Neural cell (in vitro differentiated cells): ENCODE results near the gene ECEL1.

Source experiments
- EZH2 ChIP-seq: fragments of 200-600, 300-800 bp; shearing (Covaris generic), sonication (generic); IDR thresholded peaks from 2 replicates; pipeline ENCODE4 v1.6.1; 2014; ENCODE audit warnings: antibody characterized with exemption, low read length, borderline replicate concordance, mild to moderate bottlenecking; ENCODE audit not compliant: insufficient read depth, poor library complexity, severe bottlenecking
- MXI1 ChIP-seq: fragments of 450-650 bp; conservative IDR thresholded peaks from 2 replicates; pipeline ENCODE4 v1.6.1; 2014; ENCODE audit warnings: antibody characterized with exemption, mild to moderate bottlenecking; ENCODE audit not compliant: poor library complexity, severe bottlenecking
- POLR2AphosphoS5 ChIP-seq: IDR thresholded peaks from 2 replicates; pipeline ENCODE4 v1.6.1; 2012
- RAD21 ChIP-seq: fragments of 450-650 bp; conservative IDR thresholded peaks from 2 replicates; pipeline ENCODE4 v1.6.1; 2014; ENCODE audit warnings: antibody characterized with exemption, mild to moderate bottlenecking, moderate library complexity
- TAF1 ChIP-seq: IDR thresholded peaks from 2 replicates; pipeline ENCODE4 v1.6.1; 2012; ENCODE audit warnings: low read depth
- TF ChIP-seq, protein P1 (sequence below): fragments of 450-650 bp; IDR thresholded peaks from 2 replicates; pipeline ENCODE4 v1.5.1; 2014; ENCODE audit warnings: antibody characterized with exemption, mild to moderate bottlenecking, moderate library complexity; ENCODE audit not compliant: poor library complexity, severe bottlenecking
- TF ChIP-seq, protein P2 (sequence below): IDR thresholded peaks from 2 replicates; pipeline ENCODE4 v1.6.1; 2012; ENCODE audit warnings: borderline replicate concordance

DNA sequence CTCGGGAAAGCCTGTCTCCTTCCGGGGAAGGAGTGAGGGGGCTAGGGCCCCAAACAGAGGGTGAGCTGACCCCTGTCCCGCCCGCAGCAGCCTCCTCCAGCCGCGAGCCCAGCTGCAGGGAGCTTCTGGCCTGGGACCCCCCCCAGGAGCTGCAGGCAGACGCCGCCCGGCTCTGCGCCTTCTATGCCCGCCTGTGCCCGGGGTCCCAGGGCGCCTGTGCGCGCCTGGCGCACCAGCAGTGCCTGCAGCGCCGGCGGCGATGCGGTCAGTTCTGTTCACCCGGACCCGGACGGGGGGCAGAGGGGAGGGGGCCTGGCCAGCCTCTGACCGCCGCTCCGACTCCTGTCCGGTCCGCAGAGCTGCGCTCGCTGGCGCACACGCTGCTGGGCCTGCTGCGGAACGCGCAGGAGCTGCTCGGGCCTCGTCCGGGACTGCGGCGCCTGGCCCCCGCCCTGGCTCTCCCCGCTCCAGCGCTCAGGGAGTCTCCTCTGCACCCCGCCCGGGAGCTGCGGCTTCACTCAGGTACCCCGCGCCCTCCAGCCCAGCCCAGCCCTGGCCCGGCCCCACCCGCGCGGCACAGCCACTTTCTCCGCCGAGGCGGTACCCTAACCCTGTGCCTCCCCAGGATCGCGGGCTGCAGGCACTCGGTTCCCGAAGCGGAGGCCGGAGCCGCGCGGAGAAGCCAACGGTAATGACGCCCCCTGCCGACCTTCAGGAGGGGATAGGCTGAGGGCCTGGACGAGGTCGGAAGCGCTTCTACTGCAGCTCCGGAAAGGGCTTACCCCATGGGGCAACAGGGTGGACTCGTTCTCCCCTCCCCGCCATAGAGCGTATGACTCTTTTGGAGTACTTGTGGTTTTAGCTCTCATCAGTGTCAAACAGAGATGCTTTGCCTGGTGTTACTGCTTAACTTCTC is 36.3 kb upstream of the ECEL1 start:
- TF ChIP-seq, protein P1, sequence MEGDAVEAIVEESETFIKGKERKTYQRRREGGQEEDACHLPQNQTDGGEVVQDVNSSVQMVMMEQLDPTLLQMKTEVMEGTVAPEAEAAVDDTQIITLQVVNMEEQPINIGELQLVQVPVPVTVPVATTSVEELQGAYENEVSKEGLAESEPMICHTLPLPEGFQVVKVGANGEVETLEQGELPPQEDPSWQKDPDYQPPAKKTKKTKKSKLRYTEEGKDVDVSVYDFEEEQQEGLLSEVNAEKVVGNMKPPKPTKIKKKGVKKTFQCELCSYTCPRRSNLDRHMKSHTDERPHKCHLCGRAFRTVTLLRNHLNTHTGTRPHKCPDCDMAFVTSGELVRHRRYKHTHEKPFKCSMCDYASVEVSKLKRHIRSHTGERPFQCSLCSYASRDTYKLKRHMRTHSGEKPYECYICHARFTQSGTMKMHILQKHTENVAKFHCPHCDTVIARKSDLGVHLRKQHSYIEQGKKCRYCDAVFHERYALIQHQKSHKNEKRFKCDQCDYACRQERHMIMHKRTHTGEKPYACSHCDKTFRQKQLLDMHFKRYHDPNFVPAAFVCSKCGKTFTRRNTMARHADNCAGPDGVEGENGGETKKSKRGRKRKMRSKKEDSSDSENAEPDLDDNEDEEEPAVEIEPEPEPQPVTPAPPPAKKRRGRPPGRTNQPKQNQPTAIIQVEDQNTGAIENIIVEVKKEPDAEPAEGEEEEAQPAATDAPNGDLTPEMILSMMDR, result peak; percentile 71
- TF ChIP-seq EZH2 (peak; percentile 20), POLR2AphosphoS5 (no peak), RAD21 (peak; percentile 62), TAF1 (no peak), MXI1 (no peak)
- TF ChIP-seq, protein P2, sequence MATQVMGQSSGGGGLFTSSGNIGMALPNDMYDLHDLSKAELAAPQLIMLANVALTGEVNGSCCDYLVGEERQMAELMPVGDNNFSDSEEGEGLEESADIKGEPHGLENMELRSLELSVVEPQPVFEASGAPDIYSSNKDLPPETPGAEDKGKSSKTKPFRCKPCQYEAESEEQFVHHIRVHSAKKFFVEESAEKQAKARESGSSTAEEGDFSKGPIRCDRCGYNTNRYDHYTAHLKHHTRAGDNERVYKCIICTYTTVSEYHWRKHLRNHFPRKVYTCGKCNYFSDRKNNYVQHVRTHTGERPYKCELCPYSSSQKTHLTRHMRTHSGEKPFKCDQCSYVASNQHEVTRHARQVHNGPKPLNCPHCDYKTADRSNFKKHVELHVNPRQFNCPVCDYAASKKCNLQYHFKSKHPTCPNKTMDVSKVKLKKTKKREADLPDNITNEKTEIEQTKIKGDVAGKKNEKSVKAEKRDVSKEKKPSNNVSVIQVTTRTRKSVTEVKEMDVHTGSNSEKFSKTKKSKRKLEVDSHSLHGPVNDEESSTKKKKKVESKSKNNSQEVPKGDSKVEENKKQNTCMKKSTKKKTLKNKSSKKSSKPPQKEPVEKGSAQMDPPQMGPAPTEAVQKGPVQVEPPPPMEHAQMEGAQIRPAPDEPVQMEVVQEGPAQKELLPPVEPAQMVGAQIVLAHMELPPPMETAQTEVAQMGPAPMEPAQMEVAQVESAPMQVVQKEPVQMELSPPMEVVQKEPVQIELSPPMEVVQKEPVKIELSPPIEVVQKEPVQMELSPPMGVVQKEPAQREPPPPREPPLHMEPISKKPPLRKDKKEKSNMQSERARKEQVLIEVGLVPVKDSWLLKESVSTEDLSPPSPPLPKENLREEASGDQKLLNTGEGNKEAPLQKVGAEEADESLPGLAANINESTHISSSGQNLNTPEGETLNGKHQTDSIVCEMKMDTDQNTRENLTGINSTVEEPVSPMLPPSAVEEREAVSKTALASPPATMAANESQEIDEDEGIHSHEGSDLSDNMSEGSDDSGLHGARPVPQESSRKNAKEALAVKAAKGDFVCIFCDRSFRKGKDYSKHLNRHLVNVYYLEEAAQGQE, result no peak
